Neuronal stem cell (in vitro differentiated cells): ENCODE measurements around the gene ECHDC1. TPM values are rescaled to one million over a fixed set of nuclear protein-coding genes. Genes with fewer than 3 reads are reported as not detected.

Source experiments
- DNase-seq: peaks from one replicate; pipeline ENCODE4 v3.0.0-alpha.2; 2013; ENCODE audit warnings: low spot score
- H2AFZ ChIP-seq: one replicate; pipeline ENCODE4 v1.6.1; 2013; ENCODE audit warnings: mild to moderate bottlenecking, low read length, inconsistent platforms
- H2AK5ac ChIP-seq: 2 replicates; pipeline ENCODE4 v1.6.1; 2013; ENCODE audit warnings: low read depth, mild to moderate bottlenecking, inconsistent platforms, low read length, moderate library complexity, mixed read lengths
- H2BK120ac ChIP-seq: 2 replicates; pipeline ENCODE4 v1.6.1; 2013; ENCODE audit warnings: low read depth, mild to moderate bottlenecking, inconsistent platforms, low read length, moderate library complexity, mixed read lengths
- H2BK12ac ChIP-seq: one replicate; pipeline ENCODE4 v1.6.1; 2013; ENCODE audit warnings: low read length, inconsistent platforms
- H2BK15ac ChIP-seq: 2 replicates; pipeline ENCODE4 v1.6.1; 2013; ENCODE audit warnings: mild to moderate bottlenecking, low read length, inconsistent platforms, mixed read lengths
- H2BK5ac ChIP-seq: one replicate; pipeline ENCODE4 v1.6.1; 2013; ENCODE audit warnings: inconsistent platforms, mild to moderate bottlenecking, low read length, moderate library complexity
- H3K14ac ChIP-seq: one replicate; pipeline ENCODE4 v1.6.1; 2013; ENCODE audit warnings: low read length, inconsistent platforms
- H3K18ac ChIP-seq: 2 replicates; pipeline ENCODE4 v1.6.1; 2013; ENCODE audit warnings: low read length, inconsistent platforms
- H3K23ac ChIP-seq: 2 replicates; pipeline ENCODE4 v1.6.1; 2013; ENCODE audit warnings: low read depth, mild to moderate bottlenecking, mixed read lengths, low read length, inconsistent platforms; ENCODE audit not compliant: poor library complexity
- H3K27ac ChIP-seq: replicated peaks from 3 replicates; pipeline ENCODE4 v1.5.1; 2013; ENCODE audit warnings: low read length, inconsistent platforms
- H3K27me3 ChIP-seq, 3 experiments: 2 replicates each; pipeline ENCODE4 v1.6.1; 2013; ENCODE audit warnings: low read length in 3 of 3, mild to moderate bottlenecking in 2 of 3, inconsistent platforms in 1 of 3, low read depth in 1 of 3, mixed read lengths in 1 of 3, moderate library complexity in 1 of 3; ENCODE audit not compliant: control insufficient read depth in 3 of 3, insufficient read depth in 3 of 3
- H3K36me3 ChIP-seq, 2 donors: replicated peaks in 1 of 2; 2 replicates each; pipeline ENCODE4 v1.6.1; 2013; ENCODE audit warnings: low read length in 2 of 2; ENCODE audit not compliant: control insufficient read depth in 2 of 2, insufficient read depth in 2 of 2
- H3K4ac ChIP-seq: 2 replicates; pipeline ENCODE4 v1.6.1; 2013; ENCODE audit warnings: inconsistent platforms, mild to moderate bottlenecking, low read length, moderate library complexity
- H3K4me1 ChIP-seq, 2 donors: 1 replicate in 1 of 2; 2 replicates in 1 of 2; pipeline ENCODE4 v1.6.1; 2013; ENCODE audit warnings: low read length in 2 of 2, low read depth in 1 of 2; ENCODE audit not compliant: control insufficient read depth in 2 of 2, insufficient read depth in 1 of 2
- H3K4me2 ChIP-seq: one replicate; pipeline ENCODE4 v1.6.1; 2013; ENCODE audit warnings: mild to moderate bottlenecking, low read length, inconsistent platforms; ENCODE audit not compliant: insufficient read depth, poor library complexity, severe bottlenecking
- H3K4me3 ChIP-seq, 2 donors: 2 replicates each; pipeline ENCODE4 v1.5.1; 2013; ENCODE audit warnings: low read length in 2 of 2, mild to moderate bottlenecking in 2 of 2, inconsistent platforms in 1 of 2, moderate library complexity in 1 of 2
- H3K79me1 ChIP-seq: one replicate; pipeline ENCODE4 v1.6.1; 2013; ENCODE audit warnings: low read depth, mild to moderate bottlenecking, inconsistent platforms, low read length, moderate library complexity
- H3K9ac ChIP-seq: one replicate; pipeline ENCODE4 v1.6.1; 2013; ENCODE audit warnings: mild to moderate bottlenecking, low read depth, low read length, inconsistent platforms; ENCODE audit not compliant: poor library complexity
- H3K9me3 ChIP-seq, 2 donors: replicated peaks in 1 of 2; 2 replicates each; pipeline versions ENCODE3 to v1.6.1; 2013; ENCODE audit warnings: low read length in 2 of 2, mild to moderate bottlenecking in 2 of 2, inconsistent platforms in 1 of 2, low read depth in 1 of 2, mixed read lengths in 1 of 2, moderate library complexity in 1 of 2; ENCODE audit not compliant: control insufficient read depth in 2 of 2, insufficient read depth in 1 of 2
- H4K8ac ChIP-seq: one replicate; pipeline ENCODE4 v1.6.1; 2013; ENCODE audit warnings: low read depth, mild to moderate bottlenecking, inconsistent platforms, low read length, moderate library complexity
- H4K91ac ChIP-seq: one replicate; pipeline ENCODE4 v1.6.1; 2013; ENCODE audit warnings: low read length, low read depth, mild to moderate bottlenecking, inconsistent platforms; ENCODE audit not compliant: poor library complexity
- WGBS, 2 donors: extraction: QIAGEN DNeasy Blood & Tissue Kit; methylation state at CpG; one replicate each; pipeline ENCODE4 v1.1.7; 2013; ENCODE audit warnings: missing lambda C conversion rate in 2 of 2, mixed read lengths in 1 of 2; ENCODE audit not compliant: insufficient read length in 2 of 2, insufficient replicate concordance in 1 of 2; ENCODE audit errors: extremely low coverage in 2 of 2; 5-methylcytosine and 5-hydroxymethylcytosine counted together
- polyA plus RNA-seq, 2 experiments: library from polyadenylated mRNA; stranded (reverse); fragments of 200-250 nt; gene quantifications; one replicate each; pipeline ENCODE4 v1.2.3, GENCODE V29; 2013

The ECHDC1 gene, protein sequence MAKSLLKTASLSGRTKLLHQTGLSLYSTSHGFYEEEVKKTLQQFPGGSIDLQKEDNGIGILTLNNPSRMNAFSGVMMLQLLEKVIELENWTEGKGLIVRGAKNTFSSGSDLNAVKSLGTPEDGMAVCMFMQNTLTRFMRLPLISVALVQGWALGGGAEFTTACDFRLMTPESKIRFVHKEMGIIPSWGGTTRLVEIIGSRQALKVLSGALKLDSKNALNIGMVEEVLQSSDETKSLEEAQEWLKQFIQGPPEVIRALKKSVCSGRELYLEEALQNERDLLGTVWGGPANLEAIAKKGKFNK
- 50.8 TPM for polyA plus RNA-seq (2013, experiment 1 of 2)
- 49.0 TPM for polyA plus RNA-seq (2013, experiment 2 of 2)

DNA sequence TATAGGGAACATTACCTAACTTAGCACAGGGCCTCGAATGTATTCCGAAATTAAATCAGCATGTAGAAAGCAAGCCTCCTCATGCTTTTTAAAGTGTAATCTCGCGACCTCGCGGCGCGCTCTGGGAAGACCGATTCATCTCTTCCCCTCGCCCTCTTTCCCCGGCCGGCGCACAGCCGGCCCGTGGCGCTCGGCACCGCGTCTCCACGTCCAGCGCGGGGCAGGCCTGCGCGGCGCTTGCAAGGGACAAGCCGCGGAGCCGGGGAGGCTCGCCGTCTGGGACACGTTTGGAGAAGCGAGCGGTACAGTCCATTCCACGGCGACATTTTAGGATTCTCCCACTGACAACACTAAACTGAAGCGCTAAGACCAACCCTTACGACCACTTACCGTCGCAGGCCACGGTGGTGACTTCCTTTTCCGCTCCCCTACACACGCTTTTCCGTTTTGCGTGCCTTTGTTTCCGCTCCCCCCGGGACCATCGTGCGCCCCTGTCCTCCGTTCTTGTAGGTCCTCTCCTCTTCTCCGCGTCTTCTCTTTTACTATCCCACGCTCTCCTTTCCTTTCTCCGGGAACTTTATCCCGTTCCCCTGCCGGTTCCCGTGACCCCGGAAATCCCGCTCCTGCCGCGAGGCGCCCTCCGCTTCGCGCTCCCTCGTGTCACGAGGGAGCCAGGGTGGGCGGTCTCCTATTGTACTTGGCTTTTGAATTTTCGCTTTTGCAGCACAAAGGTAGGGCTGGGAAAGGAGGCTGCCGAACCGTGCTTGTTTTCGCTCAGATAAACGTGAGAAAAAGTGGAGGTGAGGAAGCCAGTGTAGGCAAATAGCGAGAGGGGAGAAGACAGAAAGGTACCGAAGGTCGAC, at the start of gene ECHDC1:
ECHDC1 (minus strand) TSS at position 664 of the 863 bp plus-strand sequence. CDS start 12,581 bp downstream, outside the sequence.
- peak within 1 kb of the TSS; percentile 78 for H3K9ac ChIP-seq
- no peak within 1 kb of the TSS for H2AK5ac ChIP-seq
- no peak within 1 kb of the TSS for H2BK120ac ChIP-seq
- H3K79me1 ChIP-seq, result no peaks in the 10 kb centered on the region
- peak within 1 kb of the TSS; percentile 16 for H3K23ac ChIP-seq
- peak within 1 kb of the TSS; percentile 13 for H2BK15ac ChIP-seq
- peak within 1 kb of the TSS; percentile 82 for H2AFZ ChIP-seq
- H3K4me3 ChIP-seq, result peak within 1 kb of the TSS; percentile 74 to 88
- no CpG with 5 or more reads among the region's 75 CpGs for WGBS, 2 donors
- H3K27ac ChIP-seq, result peak within 1 kb of the TSS; percentile 87
- no peak within 1 kb of the TSS for H3K14ac ChIP-seq
- peaks cover 0 to 20% of the 10 kb centered on the region in 2 donors for H3K9me3 ChIP-seq
- H3K4me1 ChIP-seq, result peaks cover 6 to 23% of the 10 kb centered on the region in 2 donors
- H3K4ac ChIP-seq, result no peak within 1 kb of the TSS
- peak within 1 kb of the TSS; percentile 74 for H3K18ac ChIP-seq
- H4K8ac ChIP-seq, result peak within 1 kb of the TSS; percentile 29
- peaks cover 1 to 43% of the 10 kb centered on the region in 2 donors for H3K36me3 ChIP-seq
- peak within 1 kb of the TSS; percentile 92 for H2BK5ac ChIP-seq
- peak; percentile 55 for DNase-seq
- no peak within 1 kb of the TSS for H4K91ac ChIP-seq
- peak within 1 kb of the TSS; percentile 63 for H3K4me2 ChIP-seq
- no peak within 1 kb of the TSS for H2BK12ac ChIP-seq
- no peaks in the 10 kb centered on the region for H3K27me3 ChIP-seq

DNA sequence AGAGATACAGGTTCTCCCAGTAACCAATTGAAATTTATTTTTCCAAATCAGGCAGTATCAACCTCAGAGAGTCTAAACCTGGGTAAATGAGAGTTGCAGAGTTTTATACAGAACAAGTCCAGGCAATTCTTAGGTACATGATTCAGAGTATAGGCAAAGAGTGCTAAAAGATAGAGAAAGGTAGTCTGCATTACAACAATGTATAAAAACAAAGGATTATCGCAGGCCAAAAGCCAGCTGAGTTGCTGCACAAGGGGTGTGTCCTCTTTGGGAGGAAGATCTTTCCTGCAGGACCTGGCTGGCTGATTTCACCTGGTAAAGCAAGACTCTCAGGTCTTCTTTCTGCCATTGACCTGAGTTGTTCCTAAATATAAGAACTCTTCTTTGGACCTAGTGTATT, 48.9 kb upstream of the ECHDC1 start:
- Histone ChIP-seq H2BK12ac (no peak overlapping the region), H3K27ac (no peak overlapping the region), H3K36me3 (no peaks in the 10 kb centered on the region), H3K4ac (no peak overlapping the region), H2BK15ac (no peak overlapping the region), H3K4me3 (no peak overlapping the region), H3K18ac (no peak overlapping the region), H4K91ac (no peak overlapping the region), H2BK5ac (no peak overlapping the region), H3K4me1 (no peaks in the 10 kb centered on the region), H3K23ac (no peak overlapping the region), H3K4me2 (no peak overlapping the region), H3K9me3 (no peaks in the 10 kb centered on the region), H3K79me1 (no peaks in the 10 kb centered on the region), H3K27me3 (no peaks in the 10 kb centered on the region), H2AFZ (no peak overlapping the region), H3K14ac (no peak overlapping the region), H2BK120ac (no peak overlapping the region), H2AK5ac (no peak overlapping the region), H3K9ac (no peak overlapping the region), H4K8ac (no peak overlapping the region)
- no CpG with 5 or more reads among the region's 1 CpG for WGBS, 2 donors
- no peak for DNase-seq

DNA sequence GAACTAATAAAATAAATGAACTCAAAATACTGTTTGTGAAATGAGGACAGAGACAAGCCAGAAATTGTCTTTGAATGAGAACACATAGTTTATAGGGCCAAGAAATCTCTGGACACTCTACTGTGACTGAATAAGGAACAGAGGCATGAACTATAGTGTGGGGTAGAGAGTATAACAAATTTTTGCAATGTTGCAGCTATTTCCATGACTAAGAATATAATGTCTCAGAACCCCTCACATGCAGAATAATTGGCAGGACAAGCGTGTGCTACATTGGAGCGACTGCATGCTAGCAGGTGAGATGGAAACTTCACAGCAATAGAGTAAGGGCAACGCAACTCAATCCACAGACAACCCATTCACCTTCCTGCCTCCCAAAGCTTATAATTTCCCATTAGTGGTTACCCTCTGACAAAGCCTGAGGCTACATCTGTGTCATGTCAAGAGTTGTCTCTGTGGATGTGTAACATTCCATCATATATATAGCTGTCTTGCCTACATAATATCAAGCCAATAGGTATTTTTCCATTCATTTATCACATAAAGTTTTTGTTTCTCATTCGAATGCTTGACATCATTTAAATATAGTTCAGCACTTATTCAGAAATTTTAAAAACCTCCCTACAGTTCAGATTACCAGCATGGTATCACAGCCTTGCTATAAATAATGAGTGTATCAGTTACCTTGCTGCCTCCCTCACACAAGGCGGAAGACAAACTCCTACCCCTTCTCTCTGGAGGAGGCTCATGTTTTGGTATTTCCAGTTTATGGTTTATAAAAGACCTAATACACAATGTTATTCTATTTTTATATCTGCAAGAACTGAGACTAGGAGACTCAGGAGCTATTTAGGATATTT, 47.9 kb upstream of the ECHDC1 start:
- no peak overlapping the region for H3K18ac ChIP-seq
- no peak overlapping the region for H3K9ac ChIP-seq
- no peak overlapping the region for H3K4me2 ChIP-seq
- no peak overlapping the region for H3K14ac ChIP-seq
- no peak overlapping the region for H3K4me3 ChIP-seq
- H2AK5ac ChIP-seq, result no peak overlapping the region
- no peak overlapping the region for H2AFZ ChIP-seq
- H2BK15ac ChIP-seq, result no peak overlapping the region
- no peak overlapping the region for H3K27ac ChIP-seq
- H3K36me3 ChIP-seq, result no peaks in the 10 kb centered on the region
- no peak overlapping the region for H4K8ac ChIP-seq
- H4K91ac ChIP-seq, result no peak overlapping the region
- no peak for DNase-seq
- no CpG with 5 or more reads among the region's 5 CpGs for WGBS, 2 donors
- no peaks in the 10 kb centered on the region for H3K27me3 ChIP-seq
- H3K79me1 ChIP-seq, result no peaks in the 10 kb centered on the region
- no peak overlapping the region for H3K23ac ChIP-seq
- H3K4ac ChIP-seq, result no peak overlapping the region
- no peak overlapping the region for H2BK120ac ChIP-seq
- no peak overlapping the region for H2BK12ac ChIP-seq
- peaks cover 0 to 2% of the 10 kb centered on the region in 2 donors for H3K4me1 ChIP-seq
- H3K9me3 ChIP-seq, result no peaks in the 10 kb centered on the region
- no peak overlapping the region for H2BK5ac ChIP-seq
